ENCODE data around the gene PNMA8C. TPM values are rescaled to one million over a fixed set of nuclear protein-coding genes. Genes with fewer than 3 reads are reported as not detected.
"Not testable (repeated sequence)": the region's sequence is repeated elsewhere in the genome, so short reads cannot be mapped to it uniquely, and the experiment has no call there.

PNMA8C gene
- total RNA-seq, 2 donors from 2014 or later: 0.08 TPM; not detected in 1

DNA sequence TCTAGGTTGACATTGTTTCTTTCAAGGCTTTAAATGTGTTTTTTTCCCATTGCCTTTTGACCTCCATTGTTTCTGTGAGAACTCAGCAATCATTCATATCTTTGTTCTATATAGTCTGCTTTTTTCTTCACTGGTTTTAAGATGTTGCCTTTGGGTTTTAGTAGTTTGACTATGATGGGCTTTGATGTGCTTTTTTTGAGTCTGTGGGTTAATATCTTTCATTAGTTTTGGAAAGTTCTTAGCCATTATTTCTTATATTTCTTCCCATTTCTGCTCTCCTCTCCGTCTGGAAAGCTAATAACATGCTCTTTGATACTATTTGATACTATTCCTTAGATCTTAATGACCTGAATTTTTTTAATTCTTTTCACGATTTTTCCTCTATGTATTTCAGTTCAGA lies 48.0 kb downstream of the PNMA8C start:
- H3K4me3 ChIP-seq: no peak overlapping the region
- no peaks in the 10 kb centered on the region for H3K4me1 ChIP-seq
- no peak overlapping the region for H3K9ac ChIP-seq (ENCODE audit: low read depth in 2 of 2, low read length in 2 of 2)
- TF ChIP-seq CTCF (IDR thresholded peaks at IDR 0.05): no peak
- intact Hi-C loops (cut with DNase I): no loop called here
- H3K27ac ChIP-seq: no peak overlapping the region
- H3K27me3 ChIP-seq: no peaks in the 10 kb centered on the region
- DNase-seq: no peak
- H3K36me3 ChIP-seq: peaks cover 15% of the 10 kb centered on the region
- no peaks in the 10 kb centered on the region for H3K9me3 ChIP-seq

- H3K36me3 ChIP-seq: peaks cover 7% of the 10 kb centered on the region
- H3K4me3 ChIP-seq: no peak overlapping the region
- no peaks in the 10 kb centered on the region for H3K9me3 ChIP-seq
- peaks cover 10% of the 10 kb centered on the region for H3K4me1 ChIP-seq
- no peak for DNase-seq
- intact Hi-C loops (cut with DNase I): no loop called here
- no peak overlapping the region for H3K27ac ChIP-seq
- H3K27me3 ChIP-seq: no peaks in the 10 kb centered on the region
- no peak overlapping the region for H3K9ac ChIP-seq (ENCODE audit: low read depth in 2 of 2, low read length in 2 of 2)
- TF ChIP-seq CTCF (IDR thresholded peaks at IDR 0.05): no peak
Measured at GRCh38 chr19:46378268-46378667, 50.5 kb downstream of the PNMA8C start.

DNA sequence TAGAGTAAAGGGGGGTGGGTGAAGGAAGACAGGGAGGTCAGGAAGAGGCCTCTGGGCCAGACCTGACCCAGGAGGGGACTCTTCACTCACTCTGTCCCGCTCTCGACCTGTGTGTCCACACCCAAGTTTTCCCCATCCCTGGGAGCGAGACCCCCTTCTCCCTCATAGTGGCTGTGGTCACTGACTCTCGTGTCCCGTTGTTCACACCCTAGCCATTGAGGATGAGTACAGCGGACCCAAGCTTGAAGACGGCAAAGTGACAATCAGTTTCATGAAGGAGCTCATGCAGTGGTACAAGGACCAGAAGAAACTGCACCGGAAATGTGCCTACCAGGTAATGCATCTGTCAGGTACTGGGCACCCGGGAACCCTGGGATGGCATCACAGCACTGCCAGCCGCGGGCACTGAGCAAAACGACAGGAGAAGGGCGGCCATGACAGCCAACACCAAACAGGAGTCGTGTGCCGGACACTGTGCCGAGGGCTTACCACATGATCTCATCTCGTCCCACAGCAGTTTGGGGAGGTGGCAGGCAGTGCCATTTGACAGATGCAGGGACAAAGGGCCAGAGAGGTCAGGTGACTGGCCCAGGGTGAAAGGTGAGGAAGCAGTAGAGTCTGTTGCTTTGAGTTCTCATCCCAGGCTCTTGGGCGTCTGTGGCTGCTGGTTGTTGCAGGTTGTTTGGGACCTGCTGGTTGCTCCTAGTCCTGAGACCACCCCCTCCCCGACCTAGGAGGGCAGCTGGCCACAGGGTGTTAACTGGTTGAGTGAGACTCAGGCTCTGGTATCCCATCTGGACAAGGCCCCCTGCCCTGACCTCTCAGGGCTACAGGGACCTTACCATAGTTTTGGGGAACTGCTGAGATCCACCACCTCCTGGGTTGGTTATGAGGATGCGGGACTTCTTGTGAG lies 52.2 kb downstream of the PNMA8C start:
- intact Hi-C loops (cut with DNase I): no loop called here
- no peak overlapping the region for H3K9ac ChIP-seq (ENCODE audit: low read depth in 2 of 2, low read length in 2 of 2)
- DNase-seq: no peak
- H3K27ac ChIP-seq: no peak overlapping the region
- H3K4me1 ChIP-seq: peaks cover 17% of the 10 kb centered on the region
- no peaks in the 10 kb centered on the region for H3K27me3 ChIP-seq
- H3K4me3 ChIP-seq: no peak overlapping the region
- no peak for TF ChIP-seq CTCF (IDR thresholded peaks at IDR 0.05)
- no peaks in the 10 kb centered on the region for H3K9me3 ChIP-seq
- peaks cover 7% of the 10 kb centered on the region for H3K36me3 ChIP-seq

- peaks cover 17% of the 10 kb centered on the region for H3K4me1 ChIP-seq
- H3K4me3 ChIP-seq; H3K9ac ChIP-seq (ENCODE audit: low read depth in 2 of 2, low read length in 2 of 2); DNase-seq; H3K27ac ChIP-seq; H3K36me3 ChIP-seq; intact Hi-C loops (cut with DNase I); H3K27me3 ChIP-seq; H3K9me3 ChIP-seq: not testable (repeated sequence)
Measured at GRCh38 chr19:46375476-46376067, 53.2 kb downstream of the PNMA8C start.

Other genes starting within 250 kb of the PNMA8C start
- not detected for gene IGFL1, start 199.2 kb downstream of the PNMA8C start, total RNA-seq
- gene HIF3A, start 131.9 kb downstream of the PNMA8C start, total RNA-seq: 1 to 10 TPM; 5.7 to 7.1 TPM
- gene PPP5C, start 81.8 kb downstream of the PNMA8C start, total RNA-seq: 10 to 100 TPM; 46.0 to 87.5 TPM
- 1 to 10 TPM in 1 of 2 donors, under 1 TPM in 1; 0.99 to 1.1 TPM for gene CCDC8, start 15.4 kb downstream of the PNMA8C start, total RNA-seq
- gene PNMA8A, start 42.6 kb upstream of the PNMA8C start, total RNA-seq: 1 to 10 TPM in 1 of 2 donors, under 1 TPM in 1; 0.35 to 1.2 TPM
- gene PNMA8B, start 66.9 kb upstream of the PNMA8C start, total RNA-seq: under 1 TPM; 0.27 to 0.29 TPM
- 100 to 1,000 TPM; 309 to 444 TPM for gene CALM3, start 172.4 kb upstream of the PNMA8C start, total RNA-seq
- gene PTGIR, start 196.2 kb upstream of the PNMA8C start, total RNA-seq: under 1 TPM; 0.82 TPM
- gene GNG8, start 207.3 kb upstream of the PNMA8C start, total RNA-seq: not detected
- gene DACT3, start 232.2 kb upstream of the PNMA8C start, total RNA-seq: 1 to 10 TPM; 1.6 to 5.3 TPM